ENCODE results near the gene TRIM41. TPM values are rescaled to one million over a fixed set of nuclear protein-coding genes. Genes with fewer than 3 reads are reported as not detected.

TRIM41 gene
- total and polyA plus RNA-seq, 2 of the 13 experiments (the other 11 are each of a cell fraction or from before 2014, with no cell fraction given), result 10.2 to 16.7 TPM

- Histone ChIP-seq H3K27ac (ENCODE audit: extremely low read length, insufficient read depth, low read length) (no peak overlapping the region), H2AFZ (ENCODE audit: low read length) (no peak overlapping the region), H3K36me3 (replicated peaks in 1 of 2; ENCODE audit: control insufficient read depth in 1 of 2, insufficient read depth in 2 of 2, low read length in 2 of 2) (peaks cover 3 to 18% of the 10 kb centered on the region in 2 experiments; a peak in 3 of 5 replicates), H3K27me3 (ENCODE audit: control insufficient read depth in 1 of 2, insufficient read depth in 2 of 2, low read length in 2 of 2) (no peaks in the 10 kb centered on the region; a peak in 1 of 5 replicates), H3K4me2 (ENCODE audit: low read depth, low read length) (no peak overlapping the region), H4K20me1 (ENCODE audit: insufficient read depth, low read length) (peaks cover 25% of the 10 kb centered on the region), H3K9ac (ENCODE audit: insufficient read depth, low read depth, low read length) (no peak overlapping the region), H3K4me3 (replicated peaks in 1 of 3; ENCODE audit: insufficient read depth in 1 of 3, low read depth in 2 of 3, low read length in 3 of 3) (no peak overlapping the region), H3K79me2 (ENCODE audit: insufficient read depth, low read length) (peaks cover 74% of the 10 kb centered on the region), H3K4me1 (ENCODE audit: insufficient read depth, low read length) (peaks cover 68% of the 10 kb centered on the region), H3K9me3 (ENCODE audit: low read length) (no peaks in the 10 kb centered on the region)
- in situ Hi-C loops (cut with HindIII; ENCODE audit: extremely low pct_ligation_motif_present, low pct_unique_long_range_greater_than_20kb), result no loop called here
- no peak for ATAC-seq
- ChIA-PET CTCF (ENCODE audit: low intra/inter-chr PET ratio, low total read pairs) (no interaction called here), POLR2A (interaction anchor here (1.1 to 2.1 kb wide), 3 partner anchors 9 to 12 kb away, joined by 3 to 7 read pairs (median 5); partner anchors contain the start of gene RACK1)
- TF ChIP-seq ZNF121 (CRISPR knock-in tag; IDR thresholded peaks at IDR 0.05) (peak; percentile 83), RBFOX2 (IDR thresholded peaks at IDR 0.05; ENCODE audit: low read depth, low read length) (0 out of 2 replicates have a peak, but pooled peaks have one; percentile 17), KLF16 (CRISPR knock-in tag; IDR thresholded peaks at IDR 0.05) (no peak)
- intact Hi-C loops (cut with micrococcal nuclease; ENCODE audit: unreplicated experiment), result no loop called here
- FAIRE-seq, result no peak
- TSS peak; percentile 5 for BruUV-seq (replicated peaks)
- WGBS (ENCODE audit: low lambda C conversion rate), result 96% methylated on average over 7 of the region's 7 CpGs
- no peak for DNase-seq (ENCODE audit: low spot score)
Measured at GRCh38 chr5:181255836-181256578, 32.9 kb downstream of the TRIM41 start.

GRCh38 chr5:181258576-181258975 lies 35.5 kb downstream of the TRIM41 start:
- ATAC-seq, result no peak
- WGBS (ENCODE audit: low lambda C conversion rate), result 88% methylated on average over 3 of the region's 3 CpGs
- in situ Hi-C loops (cut with HindIII; ENCODE audit: extremely low pct_ligation_motif_present, low pct_unique_long_range_greater_than_20kb) (no loop called here), intact Hi-C loops (cut with micrococcal nuclease; ENCODE audit: unreplicated experiment) (no loop called here)
- Histone ChIP-seq H3K4me2 (ENCODE audit: low read depth, low read length) (peak overlapping the region; percentile 99), H3K9me3 (ENCODE audit: low read length) (no peaks in the 10 kb centered on the region), H3K9ac (ENCODE audit: insufficient read depth, low read depth, low read length) (peak overlapping the region; percentile 99; the same call in 1 of the 2 replicates), H4K20me1 (ENCODE audit: insufficient read depth, low read length) (peaks cover 17% of the 10 kb centered on the region), H3K27me3 (ENCODE audit: control insufficient read depth in 1 of 2, insufficient read depth in 2 of 2, low read length in 2 of 2) (no peaks in the 10 kb centered on the region; a peak in 1 of 5 replicates), H3K36me3 (replicated peaks in 1 of 2; ENCODE audit: control insufficient read depth in 1 of 2, insufficient read depth in 2 of 2, low read length in 2 of 2) (peaks cover 2 to 13% of the 10 kb centered on the region in 2 experiments; a peak in 3 of 5 replicates), H3K4me3 (replicated peaks in 1 of 3; ENCODE audit: insufficient read depth in 1 of 3, low read depth in 2 of 3, low read length in 3 of 3) (peak overlapping the region; percentile 86 to 97 (median 94); a peak in 5 of 6 replicates), H3K27ac (ENCODE audit: extremely low read length, insufficient read depth, low read length) (no peak overlapping the region), H2AFZ (ENCODE audit: low read length) (no peak overlapping the region), H3K4me1 (ENCODE audit: insufficient read depth, low read length) (peaks cover 56% of the 10 kb centered on the region), H3K79me2 (ENCODE audit: insufficient read depth, low read length) (peaks cover 57% of the 10 kb centered on the region)
- no peak for TF ChIP-seq ZNF20 (CRISPR knock-in tag; IDR thresholded peaks at IDR 0.05)
- no peak for TF ChIP-seq ADNP (CRISPR knock-in tag; IDR thresholded peaks at IDR 0.05)
- TF ChIP-seq NCOA1 (CRISPR knock-in tag; IDR thresholded peaks at IDR 0.05), result no peak
- TF ChIP-seq XRCC5 (optimal IDR thresholded peaks at IDR 0.05; ENCODE audit: low read length), result no peak
- no peak for TF ChIP-seq ZNF616 (CRISPR knock-in tag; IDR thresholded peaks at IDR 0.05; ENCODE audit: low read depth)
- no peak for DNase-seq (ENCODE audit: low spot score)
- BruUV-seq (replicated peaks), result no TSS peak
- ChIA-PET POLR2A (interaction anchor here (5.1 kb wide), 1 partner anchor 14 kb away, joined by 102 read pairs; the partner anchor contains the start of gene RACK1), CTCF (ENCODE audit: low intra/inter-chr PET ratio, low total read pairs) (no interaction called here)
- FAIRE-seq, result no peak
